Activated CD8-positive, alpha-beta memory T cell treated with anti-CD3 and anti-CD28 coated beads for 48 hours (primary cell): Measurements from ENCODE around the gene MINK1.
"Not testable (repeated sequence)": the region's sequence is repeated elsewhere in the genome, so short reads cannot be mapped to it uniquely, and the experiment has no call there.

Source experiments
- DNase-seq, 3 experiments: peaks; one replicate each; pipeline ENCODE4 v3.0.0-alpha.2; 2020; ENCODE audit warnings: low read depth in 2 of 3, low spot score in 2 of 3

Gene MINK1

DNA sequence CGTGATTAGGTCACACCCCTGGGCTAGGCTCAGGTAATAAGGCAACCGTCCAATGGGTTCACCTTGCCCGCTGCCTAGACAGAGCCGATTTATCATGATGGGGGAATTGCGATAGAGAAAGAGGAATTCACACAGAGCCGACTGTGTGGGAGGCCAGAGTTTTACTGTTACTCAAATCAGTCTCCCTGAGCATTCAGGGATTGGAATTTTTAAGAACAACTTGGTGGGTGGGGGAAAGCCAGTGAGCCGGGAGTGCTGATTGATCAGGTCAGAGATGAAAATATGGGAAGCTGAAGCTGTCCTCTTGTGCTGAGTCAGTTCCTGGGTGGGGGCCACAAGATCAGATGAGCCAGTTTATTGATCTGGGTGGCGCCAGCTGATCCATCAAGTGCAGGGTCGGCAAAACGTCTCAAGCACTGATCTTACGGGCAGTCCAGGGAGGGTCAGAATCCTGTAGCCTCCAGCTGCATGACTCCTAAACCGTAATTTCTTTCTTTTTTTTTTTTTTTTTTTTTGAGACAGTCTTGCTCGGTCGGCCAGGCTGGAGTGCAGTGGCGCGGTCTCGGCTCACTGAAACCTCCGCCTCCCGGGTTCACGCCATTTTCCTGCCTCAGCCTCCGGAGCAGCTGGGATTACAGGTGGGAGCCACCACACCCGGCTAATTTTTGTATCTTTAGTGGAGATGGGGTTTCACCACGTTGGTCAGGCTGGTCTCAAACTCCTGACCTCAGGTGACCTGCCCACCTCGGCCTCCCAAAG lies 93.6 kb downstream of the MINK1 start:
- DNase-seq, result not testable (repeated sequence)

DNA sequence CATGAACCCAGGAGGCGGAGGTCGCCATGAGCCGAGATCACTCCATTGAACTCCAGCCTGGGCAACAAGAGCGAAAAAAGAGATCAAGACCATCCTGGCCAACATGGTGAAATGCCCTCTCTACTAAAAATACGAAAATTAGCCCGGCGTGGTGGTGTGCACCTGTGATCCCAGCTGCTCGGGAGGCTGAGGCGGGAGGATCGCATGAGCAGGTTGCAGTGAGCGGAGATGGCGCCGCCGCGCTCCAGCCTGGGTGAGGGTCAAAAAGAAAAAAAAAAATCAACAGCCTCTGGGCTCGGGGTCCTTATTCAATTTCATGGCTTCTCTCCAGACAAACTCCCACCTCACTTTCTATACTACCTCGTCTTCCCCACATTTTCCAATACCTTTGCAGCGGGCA lies 95.7 kb downstream of the MINK1 start:
- DNase-seq, result no peak

DNA sequence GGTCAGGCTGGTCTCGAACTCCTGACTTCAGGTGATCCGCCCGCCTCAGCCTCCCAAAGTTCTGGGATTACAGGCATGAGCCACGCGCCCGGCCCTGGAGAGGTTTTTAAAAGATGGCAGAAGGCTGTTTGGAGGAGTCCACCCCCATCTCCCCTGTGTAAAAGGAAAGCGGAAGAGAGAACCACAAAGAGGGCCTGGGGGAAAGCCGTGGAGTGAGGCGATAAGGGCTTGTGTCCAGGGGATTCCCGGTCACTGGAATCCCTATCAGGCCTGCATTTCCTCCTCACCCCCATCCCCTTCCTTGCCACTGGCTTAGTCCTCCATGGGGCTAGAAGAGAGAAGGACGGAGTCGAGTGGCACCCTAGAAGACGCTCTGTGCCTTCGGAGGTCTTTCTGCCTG lies 98.8 kb downstream of the MINK1 start, which contains the start of gene GP1BA:
Gene GP1BA, plus strand, starts transcription at position 315 of the 400 bp plus-strand sequence. CDS start 328 bp downstream, outside the sequence.
- DNase-seq, result no peak

DNA sequence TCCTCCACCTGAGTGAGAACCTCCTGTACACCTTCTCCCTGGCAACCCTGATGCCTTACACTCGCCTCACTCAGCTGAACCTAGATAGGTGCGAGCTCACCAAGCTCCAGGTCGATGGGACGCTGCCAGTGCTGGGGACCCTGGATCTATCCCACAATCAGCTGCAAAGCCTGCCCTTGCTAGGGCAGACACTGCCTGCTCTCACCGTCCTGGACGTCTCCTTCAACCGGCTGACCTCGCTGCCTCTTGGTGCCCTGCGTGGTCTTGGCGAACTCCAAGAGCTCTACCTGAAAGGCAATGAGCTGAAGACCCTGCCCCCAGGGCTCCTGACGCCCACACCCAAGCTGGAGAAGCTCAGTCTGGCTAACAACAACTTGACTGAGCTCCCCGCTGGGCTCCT lies 99.6 kb downstream of the MINK1 start:
- DNase-seq, result no peak

DNA sequence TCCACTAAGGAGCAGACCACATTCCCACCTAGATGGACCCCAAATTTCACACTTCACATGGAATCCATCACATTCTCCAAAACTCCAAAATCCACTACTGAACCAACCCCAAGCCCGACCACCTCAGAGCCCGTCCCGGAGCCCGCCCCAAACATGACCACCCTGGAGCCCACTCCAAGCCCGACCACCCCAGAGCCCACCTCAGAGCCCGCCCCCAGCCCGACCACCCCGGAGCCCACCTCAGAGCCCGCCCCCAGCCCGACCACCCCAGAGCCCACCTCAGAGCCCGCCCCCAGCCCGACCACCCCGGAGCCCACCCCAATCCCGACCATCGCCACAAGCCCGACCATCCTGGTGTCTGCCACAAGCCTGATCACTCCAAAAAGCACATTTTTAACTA lies 100.5 kb downstream of the MINK1 start:
- DNase-seq, result no peak

DNA sequence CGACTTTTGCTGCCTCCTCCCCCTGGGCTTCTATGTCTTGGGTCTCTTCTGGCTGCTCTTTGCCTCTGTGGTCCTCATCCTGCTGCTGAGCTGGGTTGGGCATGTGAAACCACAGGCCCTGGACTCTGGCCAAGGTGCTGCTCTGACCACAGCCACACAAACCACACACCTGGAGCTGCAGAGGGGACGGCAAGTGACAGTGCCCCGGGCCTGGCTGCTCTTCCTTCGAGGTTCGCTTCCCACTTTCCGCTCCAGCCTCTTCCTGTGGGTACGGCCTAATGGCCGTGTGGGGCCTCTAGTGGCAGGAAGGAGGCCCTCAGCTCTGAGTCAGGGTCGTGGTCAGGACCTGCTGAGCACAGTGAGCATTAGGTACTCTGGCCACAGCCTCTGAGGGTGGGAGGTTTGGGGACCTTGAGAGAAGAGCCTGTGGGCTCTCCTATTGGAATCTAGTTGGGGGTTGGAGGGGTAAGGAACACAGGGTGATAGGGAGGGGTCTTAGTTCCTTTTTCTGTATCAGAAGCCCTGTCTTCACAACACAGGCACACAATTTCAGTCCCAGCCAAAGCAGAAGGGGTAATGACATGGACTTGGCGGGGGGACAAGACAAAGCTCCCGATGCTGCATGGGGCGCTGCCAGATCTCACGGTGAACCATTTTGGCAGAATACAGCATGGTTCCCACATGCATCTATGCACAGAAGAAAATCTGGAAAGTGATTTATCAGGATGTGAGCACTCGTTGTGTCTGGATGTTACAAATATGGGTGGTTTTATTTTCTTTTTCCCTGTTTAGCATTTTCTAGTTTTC lies 101.2 kb downstream of the MINK1 start:
- no peak for DNase-seq

DNA sequence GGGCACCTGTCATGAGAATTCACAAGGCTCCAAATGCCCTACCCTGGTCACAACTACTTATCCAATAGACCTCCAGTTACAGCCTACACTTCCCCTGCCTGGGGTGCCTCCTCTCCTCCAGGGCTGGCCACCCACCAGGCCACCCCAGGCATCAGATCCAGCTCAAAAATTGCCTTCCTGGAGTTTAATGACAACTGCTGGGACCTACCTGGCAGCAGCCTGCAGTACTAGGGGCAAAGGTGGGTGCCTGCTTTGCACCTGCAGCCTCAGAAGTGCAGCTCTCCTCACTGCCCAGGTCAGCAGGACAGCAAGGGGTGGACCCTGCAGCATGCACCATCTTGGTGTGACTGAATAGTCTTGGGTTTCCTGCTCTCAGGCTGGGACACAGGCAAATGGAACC lies 102.5 kb downstream of the MINK1 start:
- no peak for DNase-seq

DNA sequence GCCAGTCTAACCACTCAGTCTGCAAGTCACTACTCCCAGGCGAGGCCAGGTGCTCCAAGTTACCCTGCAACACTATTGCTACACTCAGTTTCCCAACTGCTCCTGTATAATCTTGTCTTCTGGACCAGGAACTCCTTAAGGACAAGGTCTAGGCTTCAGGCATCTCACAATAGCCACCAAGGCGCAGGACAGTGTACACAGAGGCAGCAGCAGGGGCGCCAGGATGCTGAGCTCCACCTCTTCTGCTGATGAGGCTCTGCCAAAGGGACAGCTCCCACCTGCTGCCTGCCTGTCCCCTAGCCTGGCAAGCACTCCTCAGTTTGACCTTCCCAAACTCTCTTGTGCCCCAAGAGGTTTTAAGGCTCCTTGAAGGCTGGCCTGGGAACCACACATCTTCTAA lies 103.3 kb downstream of the MINK1 start:
- DNase-seq, result no peak

DNA sequence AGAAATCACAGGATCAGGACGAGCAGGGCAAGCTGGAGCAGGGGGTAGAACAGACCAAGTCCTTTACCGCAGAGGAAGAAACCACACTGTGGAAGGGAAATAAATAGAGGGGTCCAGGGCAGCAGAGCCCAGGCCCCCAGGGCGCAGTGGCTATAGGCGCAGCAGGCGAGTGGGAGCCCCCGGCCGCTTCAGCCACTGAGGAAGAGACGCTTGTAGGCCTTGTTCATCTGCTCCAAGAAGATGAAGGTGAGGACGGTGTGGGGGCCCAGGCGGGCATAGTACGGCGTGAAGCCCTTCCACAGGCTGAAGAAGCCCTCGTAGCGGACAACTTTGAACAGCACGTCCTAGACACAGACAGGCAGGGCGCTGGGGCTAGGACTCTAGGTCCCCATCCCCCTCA lies 104.4 kb downstream of the MINK1 start:
- no peak for DNase-seq

DNA sequence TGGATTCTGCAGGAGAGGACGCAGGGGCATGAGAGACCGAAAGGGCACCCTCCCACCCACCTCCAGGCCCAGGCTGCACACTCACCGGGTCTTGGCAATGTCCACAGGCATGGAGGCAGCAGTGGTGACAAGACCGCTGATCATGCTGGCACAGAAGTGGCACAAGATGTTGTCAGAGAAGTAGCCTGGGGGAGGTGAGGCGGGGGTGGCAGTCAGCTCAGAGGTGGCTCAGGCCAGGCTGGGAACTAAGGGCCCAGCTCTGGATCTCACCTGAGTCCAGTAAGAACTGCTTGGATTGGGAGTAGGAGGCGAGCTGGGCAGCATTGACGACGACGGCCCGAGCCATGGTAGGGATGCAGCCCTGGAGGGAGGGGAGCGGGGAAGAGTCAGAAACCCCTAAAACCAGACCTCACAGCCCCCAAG lies 104.9 kb downstream of the MINK1 start:
- DNase-seq, result no peak

DNA sequence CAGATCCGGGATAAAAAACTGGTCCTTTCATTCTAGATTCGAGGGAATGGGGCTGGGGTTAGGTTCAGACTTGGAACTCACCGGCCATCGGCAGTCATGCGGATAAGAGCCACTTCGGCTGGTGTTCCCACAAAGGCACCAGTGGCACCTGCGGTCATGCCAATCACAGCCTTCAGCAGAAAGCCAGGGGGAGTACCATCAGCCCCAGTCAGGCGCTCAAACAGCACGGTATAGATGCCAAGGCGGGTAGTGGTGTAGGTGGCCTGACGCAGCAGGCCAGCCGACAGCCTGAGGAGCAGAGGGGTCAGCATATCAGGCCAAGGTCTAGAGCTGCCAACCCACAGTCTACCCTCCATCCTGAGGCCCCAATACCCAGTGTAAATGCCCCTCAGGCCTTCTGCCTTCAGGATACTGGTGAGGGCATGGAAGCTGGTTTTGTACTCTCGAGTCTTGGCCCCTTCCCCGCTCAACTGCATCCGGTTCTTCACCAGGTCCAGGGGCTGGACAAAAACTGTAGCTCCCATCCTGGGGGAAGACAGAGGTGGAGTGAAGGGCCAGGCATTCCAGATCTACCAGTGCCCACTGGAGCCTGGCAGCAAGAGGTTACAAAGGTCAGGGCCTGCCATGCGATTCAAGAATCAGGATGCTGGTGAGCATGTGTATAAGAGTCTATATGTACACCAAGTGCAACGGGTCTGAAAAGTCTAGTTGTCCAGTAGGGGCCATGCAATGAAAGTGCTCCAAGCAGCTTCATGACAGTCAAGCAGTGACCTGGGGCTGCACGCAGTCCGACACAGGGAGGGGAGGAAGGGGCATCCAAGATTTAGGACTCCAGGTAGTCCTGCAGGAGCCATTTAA lies 105.8 kb downstream of the MINK1 start:
- DNase-seq, result no peak

DNA sequence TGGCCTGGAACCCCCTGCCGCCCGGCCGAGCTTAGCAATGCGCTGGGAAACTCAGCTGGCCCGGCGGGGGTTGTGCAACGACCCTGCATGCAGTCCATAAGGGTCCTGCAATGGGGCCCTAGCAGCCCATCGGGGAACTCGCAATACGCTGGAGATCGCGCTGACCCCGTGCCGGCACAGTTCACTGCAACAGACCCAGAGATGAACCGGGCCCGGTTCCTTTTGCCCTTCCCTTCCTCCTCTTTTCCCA lies 106.3 kb downstream of the MINK1 start:
- no peak for DNase-seq

DNA sequence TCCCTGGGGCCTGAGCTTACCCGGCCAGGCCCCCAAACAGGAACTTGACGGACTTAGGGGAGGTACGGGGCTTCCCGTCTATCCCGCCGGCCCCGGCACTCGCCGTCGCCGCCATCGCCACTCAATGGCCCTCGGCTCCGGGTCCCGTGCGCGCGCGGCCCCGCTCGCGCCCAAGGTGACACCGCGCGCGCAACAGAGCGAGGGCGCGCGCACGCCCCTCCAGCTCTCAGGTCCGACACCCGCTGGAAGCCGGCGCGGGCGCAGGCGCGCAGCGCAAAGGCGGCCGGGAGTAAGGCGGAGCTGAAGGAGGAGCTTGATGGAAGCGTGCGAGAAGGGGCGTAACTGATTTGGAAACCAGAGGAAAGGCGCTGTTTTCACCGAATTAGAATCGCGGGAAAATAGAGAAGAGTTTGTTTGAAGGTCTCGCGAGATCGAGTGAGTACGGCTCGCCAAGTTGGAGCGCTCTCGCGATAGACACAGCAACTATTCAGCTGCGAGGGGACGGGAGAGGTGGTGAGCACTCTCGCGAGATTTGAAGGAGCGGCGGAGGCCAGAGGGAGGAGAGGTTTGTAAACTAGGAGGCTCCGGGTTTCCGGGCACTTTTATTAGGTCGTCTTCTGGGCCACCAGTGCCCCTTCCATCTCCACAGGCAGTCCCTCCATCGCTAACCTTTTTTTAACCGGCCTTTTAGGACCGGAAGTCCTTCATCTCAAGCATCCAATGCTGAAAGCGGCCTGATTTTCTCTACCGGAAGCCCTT lies 106.8 kb downstream of the MINK1 start, which contains the start of the genes RNF167 and SLC25A11:
Gene RNF167, plus strand, starts transcription at position 473 of the 759 bp plus-strand sequence. CDS start 642 bp downstream, outside the sequence.
Gene SLC25A11, minus strand, starts transcription at position 251 of the 759 bp plus-strand sequence. Its CDS starts 136 bp downstream, at position 115.
- peak; percentile 78 to 96 (median 85) for DNase-seq

DNA sequence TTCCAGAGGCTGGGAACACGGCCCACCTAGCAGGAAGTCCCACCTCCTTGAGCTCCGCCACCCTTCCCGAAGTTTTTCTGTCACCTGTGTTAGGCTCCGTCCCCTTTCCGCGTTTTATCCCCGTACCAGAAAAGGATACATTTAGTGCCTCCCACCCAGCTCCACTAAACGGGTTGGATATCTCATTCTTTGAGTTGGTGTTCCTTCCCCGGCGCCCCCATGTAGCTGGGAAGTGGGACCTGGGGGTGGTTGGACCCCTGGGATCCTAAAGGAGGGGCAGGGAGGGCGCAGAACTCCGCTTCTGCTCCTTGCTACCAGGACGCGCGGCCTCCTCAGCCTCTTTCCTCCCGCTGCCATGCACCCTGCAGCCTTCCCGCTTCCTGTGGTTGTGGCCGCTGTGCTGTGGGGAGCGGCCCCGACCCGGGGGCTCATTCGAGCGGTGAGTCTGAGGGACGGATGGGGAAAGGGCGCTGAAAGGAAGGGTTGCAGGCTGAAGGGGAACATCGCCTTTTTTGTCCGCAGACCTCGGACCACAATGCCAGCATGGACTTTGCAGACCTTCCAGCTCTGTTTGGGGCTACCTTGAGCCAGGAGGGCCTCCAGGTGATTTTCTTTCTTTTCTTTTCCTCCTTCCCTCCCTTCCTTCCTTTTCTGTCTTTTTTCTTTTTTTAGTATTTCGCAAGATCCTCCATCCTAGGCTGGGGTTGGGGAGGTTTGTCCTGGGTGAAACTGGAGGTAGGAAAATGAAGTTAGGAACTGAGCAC lies 107.6 kb downstream of the MINK1 start:
- DNase-seq, result peak in 1 of 3 experiments; percentile 26

DNA sequence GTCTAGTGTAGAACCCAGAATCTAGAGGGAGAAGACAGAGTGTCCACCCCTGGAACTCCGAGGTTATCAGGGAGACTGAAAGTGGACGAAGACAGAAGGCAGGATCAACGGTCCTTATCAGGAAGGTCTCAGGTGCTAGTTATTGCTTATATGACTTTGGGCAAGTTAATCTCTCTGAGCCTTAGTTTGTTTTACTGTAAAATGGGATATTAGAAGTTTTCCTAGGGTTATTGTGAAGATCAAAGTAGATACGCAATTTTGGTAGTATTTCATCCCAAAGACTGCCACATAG lies 108.1 kb downstream of the MINK1 start:
- DNase-seq, result no peak

DNA sequence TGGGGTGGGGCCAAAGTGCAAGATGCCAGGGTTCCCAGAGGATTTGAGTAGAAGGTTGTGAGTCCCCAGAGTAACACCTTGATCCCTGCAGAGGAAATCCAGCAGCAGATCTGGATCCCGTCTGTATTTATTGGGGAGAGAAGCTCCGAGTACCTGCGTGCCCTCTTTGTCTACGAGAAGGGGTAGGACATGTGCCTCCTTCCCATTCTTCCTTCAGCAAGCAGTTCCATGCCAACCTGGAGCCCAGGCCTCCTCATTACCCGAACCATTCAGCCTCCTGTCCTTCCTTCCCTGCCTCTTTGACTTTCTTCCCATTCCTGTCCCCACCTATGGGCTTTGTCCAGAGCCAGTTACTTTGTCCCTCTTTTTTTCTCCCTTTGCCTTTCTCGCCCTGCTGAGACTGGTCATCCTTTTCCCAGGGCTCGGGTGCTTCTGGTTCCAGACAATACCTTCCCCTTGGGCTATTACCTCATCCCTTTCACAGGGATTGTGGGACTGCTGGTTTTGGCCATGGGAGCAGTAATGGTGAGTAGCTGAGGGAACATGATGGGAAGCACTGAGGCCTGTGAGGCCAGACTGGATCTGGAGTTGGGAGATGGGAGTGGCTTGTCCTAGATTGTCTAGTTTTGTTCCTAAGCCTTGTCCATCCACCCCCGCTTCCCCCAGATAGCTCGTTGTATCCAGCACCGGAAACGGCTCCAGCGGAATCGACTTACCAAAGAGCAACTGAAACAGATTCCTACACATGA lies 109.8 kb downstream of the MINK1 start:
- DNase-seq, result no peak

DNA sequence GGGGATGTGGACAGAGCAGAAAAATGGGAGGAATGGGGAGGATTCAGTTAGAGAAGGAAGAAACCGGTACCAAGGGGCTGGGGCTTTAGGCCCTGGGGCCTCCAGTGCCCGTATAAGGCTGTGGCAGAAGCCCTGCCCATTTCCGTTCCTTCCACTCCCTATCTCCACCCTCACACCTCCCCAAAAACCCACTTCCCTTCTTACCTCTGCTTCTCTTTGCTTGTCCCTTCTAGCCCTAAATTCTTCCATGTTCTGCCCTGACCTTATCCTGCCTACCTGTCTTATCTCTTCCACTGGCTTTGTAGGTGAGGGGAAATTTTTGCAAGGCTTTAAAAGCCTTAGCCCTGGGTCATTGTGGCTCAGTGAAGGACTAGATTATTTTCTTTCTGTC lies 111.0 kb downstream of the MINK1 start:
- DNase-seq, result peak in 1 of 3 experiments; percentile 27

DNA sequence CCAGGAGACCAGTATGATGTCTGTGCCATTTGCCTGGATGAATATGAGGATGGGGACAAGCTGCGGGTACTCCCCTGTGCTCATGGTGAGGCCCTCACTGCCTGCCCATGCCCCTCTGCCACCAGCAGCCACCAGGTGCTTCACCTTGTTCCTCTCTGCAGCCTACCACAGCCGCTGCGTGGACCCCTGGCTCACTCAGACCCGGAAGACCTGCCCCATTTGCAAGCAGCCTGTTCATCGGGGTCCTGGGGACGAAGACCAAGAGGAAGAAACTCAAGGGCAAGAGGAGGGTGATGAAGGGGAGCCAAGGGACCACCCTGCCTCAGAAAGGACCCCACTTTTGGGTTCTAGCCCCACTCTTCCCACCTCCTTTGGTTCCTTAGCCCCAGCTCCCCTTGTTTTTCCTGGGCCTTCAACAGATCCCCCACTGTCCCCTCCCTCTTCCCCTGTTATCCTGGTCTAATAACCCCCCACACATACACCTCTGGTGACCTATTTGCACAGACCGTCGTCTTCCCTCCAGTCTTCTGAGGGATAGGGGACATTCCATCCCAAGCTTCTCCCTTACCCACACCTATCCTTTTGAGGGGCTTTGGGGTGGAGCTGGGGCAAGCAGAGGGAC lies 111.5 kb downstream of the MINK1 start:
- DNase-seq, result peak in 1 of 3 experiments; percentile 25
